Uterus (tissue), 2 donors: ENCODE results near the gene DAPP1.

ENCODE experiments used
- CTCF ChIP-seq, 4 experiments: fragments of 200-600 bp in 2 of 4; fragments of 450-650 bp in 2 of 4; sonication (generic) in 2 of 4; IDR thresholded peaks; one replicate each; pipeline ENCODE4 v1.5.1; 2016 to 2019; ENCODE audit warnings: antibody characterized with exemption in 4 of 4, mild to moderate bottlenecking in 2 of 4, moderate library complexity in 1 of 4
- POLR2A ChIP-seq, 2 donors: fragments of 450-650 bp; IDR thresholded peaks; one replicate each; pipeline ENCODE4 v1.6.1; 2016; ENCODE audit warnings: antibody characterized with exemption in 2 of 2, mild to moderate bottlenecking in 1 of 2, moderate library complexity in 1 of 2

- TF ChIP-seq POLR2A (IDR thresholded peaks at IDR 0.05) (no peak), CTCF (IDR thresholded peaks at IDR 0.05) (no peak)
These were observed 5.4 kb downstream of the DAPP1 start for GRCh38 chr4:99821918-99822503.
